SK-N-MC (cell line): ENCODE data around the gene CGB8.
"Not testable (repeated sequence)": the region's sequence is repeated elsewhere in the genome, so short reads cannot be mapped to it uniquely, and the experiment has no call there.

Source experiments
- DNase-seq: peaks from one replicate; pipeline ENCODE4 v3.0.0-alpha.2; 2011; ENCODE audit warnings: low read depth, low spot score
- H3K27ac ChIP-seq: fragments of 200-600 bp; sonication (generic); 2 replicates; pipeline ENCODE4 v1.5.1; 2016; ENCODE audit warnings: mixed run types
- H3K36me3 ChIP-seq: fragments of 200-600 bp; sonication (generic); 2 replicates; pipeline ENCODE4 v1.6.1; 2017; ENCODE audit warnings: antibody characterized with exemption, low read length, mixed read lengths; ENCODE audit not compliant: insufficient read depth
- H3K4me3 ChIP-seq: fragments of 200-600 bp; sonication (generic); 2 replicates; pipeline ENCODE4 v1.5.1; 2016
- H3K9ac ChIP-seq: fragments of 200-600 bp; sonication (generic); 2 replicates; pipeline ENCODE4 v1.8.0; 2017; ENCODE audit warnings: mixed run types, mixed read lengths; ENCODE audit not compliant: insufficient read length
- H3K9me3 ChIP-seq: fragments of 200-600 bp; sonication (generic); 2 replicates; pipeline ENCODE4 v1.6.1; 2017; ENCODE audit warnings: low read depth, mild to moderate bottlenecking, antibody characterized with exemption, low read length, moderate library complexity, mixed read lengths
- EZH2 ChIP-seq: fragments of 200-600 bp; sonication (generic); IDR thresholded peaks from one replicate; pipeline ENCODE4 v1.6.1; 2017; ENCODE audit warnings: antibody characterized with exemption
- FOXP2 ChIP-seq: optimal IDR thresholded peaks from 2 replicates; pipeline ENCODE3; 2011; ENCODE audit warnings: mild to moderate bottlenecking, moderate library complexity; ENCODE audit not compliant: insufficient read depth; ENCODE audit errors: extremely low read length, control extremely low read depth
- POLR2AphosphoS5 ChIP-seq: IDR thresholded peaks from 2 replicates; pipeline ENCODE4 v1.6.1; 2012; ENCODE audit warnings: mild to moderate bottlenecking, low read depth, low read length, borderline replicate concordance

CGB8 gene

DNA sequence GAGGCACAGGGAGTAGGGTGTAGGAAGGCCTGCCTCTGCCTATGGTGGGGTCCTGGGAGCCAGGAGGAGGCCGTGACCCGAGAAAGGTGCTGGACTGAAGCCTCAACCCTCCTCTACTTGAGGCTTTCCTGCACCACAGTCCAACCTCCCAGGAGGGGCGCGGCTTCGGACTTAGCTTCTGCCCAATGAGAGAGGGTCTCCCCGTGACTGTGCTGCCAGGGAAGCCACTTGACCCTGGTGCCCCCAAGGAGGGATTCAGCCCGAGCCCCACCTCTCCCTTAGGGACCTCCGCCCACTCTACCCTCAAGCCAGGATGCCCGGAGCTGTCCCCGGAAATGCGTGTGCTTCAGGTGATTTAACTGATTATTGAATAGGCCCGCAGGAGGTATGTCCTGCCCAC is at the start of gene CGB8:
TSS of gene CGB8 (minus strand) at position 101 of the 400 bp plus-strand sequence. CDS start 372 bp downstream, outside the sequence.
- not testable (repeated sequence) for H3K4me3 ChIP-seq, H3K27ac ChIP-seq, DNase-seq, H3K36me3 ChIP-seq, H3K9ac ChIP-seq, H3K9me3 ChIP-seq

GRCh38 chr19:49097453-49098288 is 48.8 kb upstream of the CGB8 start:
- Histone ChIP-seq H3K4me3 (no peak overlapping the region), H3K27ac (peak overlapping the region; percentile 86), H3K9ac (no peak overlapping the region), H3K36me3 (peaks cover 93% of the 10 kb centered on the region), H3K9me3 (no peaks in the 10 kb centered on the region)
- no peak for DNase-seq
- TF ChIP-seq EZH2 (no peak), POLR2AphosphoS5 (0 out of 2 replicates have a peak, but pooled peaks have one; percentile 19)

DNA sequence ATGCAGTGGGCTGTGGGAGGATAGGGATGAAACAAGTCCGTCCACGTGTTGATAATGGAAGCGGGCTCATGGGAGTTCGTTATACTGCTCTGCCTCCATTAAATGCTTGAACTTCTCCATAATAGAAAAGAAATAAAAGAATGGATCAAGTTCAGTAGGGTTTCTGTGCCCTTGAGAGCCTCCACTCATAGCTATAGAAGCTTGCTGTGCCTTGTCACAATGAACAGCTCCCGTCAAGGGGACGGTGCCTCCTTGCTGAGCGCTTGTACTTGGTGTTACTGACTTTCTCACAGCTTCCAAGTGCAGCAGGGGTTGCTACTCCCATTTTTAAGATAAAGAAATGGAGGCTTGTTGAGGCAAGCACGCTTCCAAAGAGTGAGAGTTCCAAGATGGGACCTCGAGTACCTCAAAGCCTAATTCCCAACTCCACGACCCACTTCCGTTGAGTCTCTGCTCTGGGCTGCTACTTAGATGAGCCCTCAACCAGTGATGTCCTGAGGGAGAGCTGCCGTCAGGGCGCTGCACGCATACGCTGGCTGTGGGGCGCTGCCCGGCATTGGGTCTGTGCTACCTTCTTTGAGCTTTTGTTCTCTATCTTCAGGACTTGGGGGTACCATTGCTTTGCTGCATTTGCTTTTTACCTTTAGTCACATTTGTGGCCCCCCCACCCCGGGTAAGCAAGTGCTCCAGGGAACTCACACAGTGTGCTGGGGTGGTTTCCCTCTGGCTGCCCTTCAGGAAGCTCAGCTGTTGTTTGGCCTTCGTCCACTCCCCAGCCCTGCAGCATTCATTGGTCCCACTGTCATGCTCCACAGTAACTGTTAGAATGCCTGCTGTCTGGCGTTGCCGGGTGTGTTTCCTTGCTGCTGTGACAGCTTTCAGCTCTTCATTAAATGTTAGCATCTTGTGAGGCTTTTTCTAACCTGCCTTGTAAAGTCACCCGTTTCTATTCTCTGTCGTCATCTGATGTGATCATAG is 45.9 kb upstream of the CGB8 start:
- TF ChIP-seq FOXP2 (no peak), EZH2 (no peak), POLR2AphosphoS5 (no peak)
- Histone ChIP-seq H3K36me3 (peaks cover 96% of the 10 kb centered on the region), H3K9me3 (no peaks in the 10 kb centered on the region), H3K4me3 (no peak overlapping the region), H3K27ac (peak overlapping the region; percentile 58), H3K9ac (no peak overlapping the region)
- DNase-seq: no peak

- DNase-seq: no peak
- Histone ChIP-seq H3K27ac (no peak overlapping the region), H3K4me3 (no peak overlapping the region), H3K9ac (no peak overlapping the region), H3K36me3 (peaks cover 92% of the 10 kb centered on the region), H3K9me3 (no peaks in the 10 kb centered on the region)
- TF ChIP-seq POLR2AphosphoS5: no peak
- no peak for TF ChIP-seq EZH2
- no peak for TF ChIP-seq FOXP2
Observed at GRCh38 chr19:49092686-49093085, 43.8 kb upstream of the CGB8 start.

- Histone ChIP-seq H3K9ac (no peak overlapping the region), H3K4me3 (no peak overlapping the region), H3K9me3 (no peaks in the 10 kb centered on the region), H3K36me3 (peaks cover 92% of the 10 kb centered on the region), H3K27ac (no peak overlapping the region)
- no peak for DNase-seq
- TF ChIP-seq EZH2: no peak
- no peak for TF ChIP-seq FOXP2
- TF ChIP-seq POLR2AphosphoS5: no peak
Observed at GRCh38 chr19:49091391-49092038, 42.6 kb upstream of the CGB8 start.

- TF ChIP-seq EZH2: no peak
- no peak for TF ChIP-seq POLR2AphosphoS5
- TF ChIP-seq FOXP2: no peak
- H3K9ac ChIP-seq: peak overlapping the region; percentile 99
- no peaks in the 10 kb centered on the region for H3K9me3 ChIP-seq
- no peak for DNase-seq
- peaks cover 51% of the 10 kb centered on the region for H3K36me3 ChIP-seq
- H3K4me3 ChIP-seq: peak overlapping the region; percentile 100
- peak overlapping the region; percentile 96; the same call in 1 of the 2 replicates for H3K27ac ChIP-seq
Observed at GRCh38 chr19:49086296-49086695, 37.4 kb upstream of the CGB8 start.

GRCh38 chr19:49085868-49086232 is 36.9 kb upstream of the CGB8 start:
- H3K4me3 ChIP-seq: peak overlapping the region; percentile 100
- H3K27ac ChIP-seq: peak overlapping the region; percentile 96
- TF ChIP-seq FOXP2: no peak
- TF ChIP-seq POLR2AphosphoS5: no peak
- TF ChIP-seq EZH2: no peak
- peak overlapping the region; percentile 99 for H3K9ac ChIP-seq
- DNase-seq: no peak
- H3K9me3 ChIP-seq: no peaks in the 10 kb centered on the region
- H3K36me3 ChIP-seq: peaks cover 47% of the 10 kb centered on the region
